Astrocyte (in vitro differentiated cells and primary cell): ENCODE results near the gene SPINK14.

Experiments used
- EZH2 ChIP-seq: IDR thresholded peaks from 2 replicates; pipeline ENCODE4 v1.6.1; 2012; ENCODE audit warnings: mild to moderate bottlenecking, low read length, inconsistent platforms; ENCODE audit not compliant: insufficient read depth
- TF ChIP-seq, protein P1 (sequence below): IDR thresholded peaks from 2 replicates; pipeline ENCODE4 v1.5.1; 2011; ENCODE audit warnings: low read depth, mild to moderate bottlenecking, inconsistent platforms, low read length, moderate library complexity; ENCODE audit not compliant: insufficient read depth

DNA sequence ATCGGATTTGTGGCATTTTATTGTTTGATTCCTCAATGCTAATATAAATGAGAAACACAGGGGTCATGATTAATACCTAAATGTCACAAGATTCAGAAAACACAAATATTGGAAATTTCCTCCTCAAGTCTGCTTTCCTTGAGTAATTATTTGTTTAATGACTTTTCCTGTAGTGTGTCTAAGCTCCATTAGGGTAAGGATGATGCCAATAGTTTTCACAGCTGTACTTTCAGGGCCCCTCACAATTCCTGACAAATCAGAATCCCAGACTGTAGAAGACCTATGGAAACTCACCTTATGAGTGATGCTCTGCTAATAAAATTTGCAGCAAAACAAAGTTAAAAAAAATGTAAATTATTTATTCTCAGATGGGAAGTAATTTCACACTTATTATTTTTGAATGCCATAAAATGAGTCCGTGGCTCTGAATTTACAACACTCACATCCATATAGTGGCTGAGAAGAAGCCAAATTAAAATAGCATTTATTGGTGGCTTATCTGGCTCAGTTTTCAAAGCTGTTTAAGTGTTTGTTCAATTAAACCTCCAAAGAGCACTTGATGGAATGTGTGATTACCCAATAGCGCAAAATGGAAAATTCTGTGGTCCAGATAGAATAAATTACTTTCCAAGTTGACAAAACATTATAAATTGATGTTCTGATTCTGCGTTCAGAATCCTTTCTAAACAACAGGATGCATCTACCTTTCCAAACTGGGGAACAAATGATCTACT, 1.6 kb upstream of the SPINK14 start:
- TF ChIP-seq, protein P1, sequence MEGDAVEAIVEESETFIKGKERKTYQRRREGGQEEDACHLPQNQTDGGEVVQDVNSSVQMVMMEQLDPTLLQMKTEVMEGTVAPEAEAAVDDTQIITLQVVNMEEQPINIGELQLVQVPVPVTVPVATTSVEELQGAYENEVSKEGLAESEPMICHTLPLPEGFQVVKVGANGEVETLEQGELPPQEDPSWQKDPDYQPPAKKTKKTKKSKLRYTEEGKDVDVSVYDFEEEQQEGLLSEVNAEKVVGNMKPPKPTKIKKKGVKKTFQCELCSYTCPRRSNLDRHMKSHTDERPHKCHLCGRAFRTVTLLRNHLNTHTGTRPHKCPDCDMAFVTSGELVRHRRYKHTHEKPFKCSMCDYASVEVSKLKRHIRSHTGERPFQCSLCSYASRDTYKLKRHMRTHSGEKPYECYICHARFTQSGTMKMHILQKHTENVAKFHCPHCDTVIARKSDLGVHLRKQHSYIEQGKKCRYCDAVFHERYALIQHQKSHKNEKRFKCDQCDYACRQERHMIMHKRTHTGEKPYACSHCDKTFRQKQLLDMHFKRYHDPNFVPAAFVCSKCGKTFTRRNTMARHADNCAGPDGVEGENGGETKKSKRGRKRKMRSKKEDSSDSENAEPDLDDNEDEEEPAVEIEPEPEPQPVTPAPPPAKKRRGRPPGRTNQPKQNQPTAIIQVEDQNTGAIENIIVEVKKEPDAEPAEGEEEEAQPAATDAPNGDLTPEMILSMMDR: no peak
- no peak for TF ChIP-seq EZH2
